HG03558 (cell line): ENCODE measurements around the gene LTBP2.

Source experiments
- ATAC-seq: cut with Tn5 transposase; IDR thresholded peaks from one replicate; pipeline ENCODE4 v1.9.1; 2021; ENCODE audit warnings: moderate number of reproducible peaks; ENCODE audit not compliant: unreplicated experiment; ENCODE audit errors: extremely low read depth

The LTBP2 gene

DNA sequence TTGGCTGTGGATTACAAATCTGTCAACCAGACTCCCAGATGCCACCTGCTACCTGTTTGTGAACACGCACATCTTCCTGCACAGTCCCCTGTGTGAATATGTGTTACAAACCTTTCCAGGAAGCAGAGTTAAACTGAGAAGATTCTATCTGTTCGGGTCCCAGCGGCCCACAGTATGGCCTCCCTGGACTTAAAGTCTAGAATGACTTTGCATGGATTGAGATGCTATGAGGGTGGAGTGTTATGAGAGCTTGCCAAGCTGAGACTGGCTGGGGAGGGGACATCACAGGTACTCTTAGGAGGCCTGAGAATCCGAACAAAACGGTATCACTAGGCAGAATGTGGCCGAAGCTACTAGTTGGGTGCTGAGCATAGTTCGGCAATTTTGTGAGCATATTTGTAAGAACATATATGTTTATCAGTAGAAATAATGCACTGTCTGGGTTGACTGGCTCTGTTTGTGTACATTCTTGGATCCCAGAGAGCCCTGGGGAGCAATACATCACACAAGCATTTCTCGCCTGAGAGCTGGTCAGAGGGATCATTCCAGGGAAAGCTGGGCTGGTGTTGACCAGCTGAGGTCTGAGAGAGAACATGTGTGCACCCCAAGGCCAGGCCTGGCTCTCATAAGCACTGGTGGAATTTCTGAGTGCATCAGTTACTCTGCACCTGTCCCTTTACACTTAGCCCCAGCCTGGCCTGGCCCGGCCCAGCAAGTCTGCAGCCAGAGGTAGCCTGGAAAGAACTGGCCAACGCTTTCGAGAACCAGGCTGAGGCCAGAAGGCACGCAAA lies 29.8 kb upstream of the LTBP2 start:
- no peak for ATAC-seq

- no peak for ATAC-seq
Measured at GRCh38 chr14:74638966-74639365, 26.9 kb upstream of the LTBP2 start.

- ATAC-seq, result no peak
Measured at GRCh38 chr14:74638066-74638465, 26.0 kb upstream of the LTBP2 start.

DNA sequence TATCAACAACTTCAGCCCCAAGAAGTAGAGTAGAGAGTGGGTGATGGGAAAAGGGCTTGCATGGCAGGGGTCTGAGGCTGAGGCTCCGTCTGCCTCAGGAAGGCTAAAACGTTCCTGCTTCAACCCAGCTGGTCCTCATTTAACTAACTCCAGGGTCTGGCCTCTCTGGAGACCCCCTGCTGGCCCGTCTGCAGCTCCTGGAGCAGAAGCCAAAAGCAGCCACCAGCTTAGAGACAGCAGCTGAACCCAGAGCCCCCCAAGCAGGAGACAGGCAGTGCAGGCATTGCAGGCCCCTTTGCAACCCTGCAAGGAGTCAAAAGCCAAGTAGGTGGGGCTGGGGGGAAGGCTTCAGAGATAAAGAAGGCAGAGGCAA lies 25.1 kb upstream of the LTBP2 start:
- ATAC-seq, result no peak

- no peak for ATAC-seq
Measured at GRCh38 chr14:74636424-74637177, 24.6 kb upstream of the LTBP2 start.

- ATAC-seq, result no peak
Measured at GRCh38 chr14:74635847-74636246, 23.8 kb upstream of the LTBP2 start.

DNA sequence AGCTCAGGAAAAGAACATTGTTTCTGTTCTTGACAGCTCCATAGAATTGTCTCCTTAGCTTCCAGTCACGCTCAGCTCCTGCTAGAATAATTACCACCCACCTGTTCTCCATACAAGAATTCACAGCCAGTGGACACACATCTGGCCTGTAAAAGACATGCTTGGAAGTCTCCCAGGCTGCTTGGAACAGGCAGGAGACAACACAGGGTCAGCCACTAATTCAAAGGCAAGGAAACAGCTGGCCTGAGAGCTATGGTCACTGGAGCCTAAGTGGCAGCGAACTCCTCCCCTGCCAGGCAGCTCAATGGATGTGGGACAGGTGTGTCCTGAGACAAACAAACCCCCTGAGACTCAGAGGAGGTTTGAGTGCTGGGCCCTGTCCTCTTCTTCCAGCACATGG lies 22.9 kb upstream of the LTBP2 start:
- ATAC-seq, result no peak

GRCh38 chr14:74634481-74634880 lies 22.4 kb upstream of the LTBP2 start:
- ATAC-seq, result no peak

GRCh38 chr14:74630881-74631690 lies 19.0 kb upstream of the LTBP2 start:
- no peak for ATAC-seq

- ATAC-seq, result no peak
Measured at GRCh38 chr14:74628418-74628817, 16.4 kb upstream of the LTBP2 start.

- ATAC-seq, result no peak
Measured at GRCh38 chr14:74627076-74627475, 15.0 kb upstream of the LTBP2 start.

DNA sequence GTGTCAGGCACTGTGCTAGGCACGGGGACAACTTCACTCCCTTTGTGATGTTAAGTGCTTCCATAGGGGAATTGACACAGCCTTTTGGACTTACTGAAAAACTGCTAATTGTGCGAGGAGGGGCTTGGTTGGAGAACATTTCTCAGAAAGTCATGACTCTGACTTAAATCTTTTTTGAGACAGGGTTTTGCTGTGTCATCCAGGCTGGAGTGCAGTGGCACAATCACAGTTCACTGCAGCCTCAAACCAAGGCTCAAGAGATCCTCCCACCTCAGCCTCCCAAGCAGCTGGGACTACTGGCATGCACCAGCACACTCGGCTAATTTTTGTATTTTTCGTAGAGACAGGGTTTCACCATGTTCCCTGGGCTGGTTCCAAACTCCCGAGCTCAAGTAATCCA lies 10.2 kb upstream of the LTBP2 start:
- ATAC-seq, result no peak

GRCh38 chr14:74621556-74621955 lies 9.5 kb upstream of the LTBP2 start:
- no peak for ATAC-seq

- no peak for ATAC-seq
Measured at GRCh38 chr14:74620923-74621322, 8.9 kb upstream of the LTBP2 start.

DNA sequence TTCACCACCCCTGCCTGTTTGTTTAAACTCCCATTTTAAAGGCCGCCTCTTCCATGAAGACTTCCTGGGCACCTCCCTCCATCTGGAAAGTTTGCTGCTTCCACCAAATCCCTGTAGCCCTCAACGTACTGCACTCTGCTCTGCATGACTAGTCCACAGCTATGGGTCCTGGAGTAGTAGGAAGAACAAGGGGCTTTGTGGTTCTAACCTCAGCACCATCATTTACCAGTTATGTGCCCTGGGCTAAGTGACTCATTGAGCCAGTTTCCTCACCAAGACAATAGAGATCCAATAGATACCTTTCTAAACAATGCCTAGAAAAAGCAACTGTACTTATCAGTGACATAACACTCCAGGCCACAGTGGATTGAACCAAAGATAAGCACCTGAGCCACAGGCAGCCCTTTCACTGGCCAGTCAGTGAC lies 8.5 kb upstream of the LTBP2 start:
- ATAC-seq, result no peak

DNA sequence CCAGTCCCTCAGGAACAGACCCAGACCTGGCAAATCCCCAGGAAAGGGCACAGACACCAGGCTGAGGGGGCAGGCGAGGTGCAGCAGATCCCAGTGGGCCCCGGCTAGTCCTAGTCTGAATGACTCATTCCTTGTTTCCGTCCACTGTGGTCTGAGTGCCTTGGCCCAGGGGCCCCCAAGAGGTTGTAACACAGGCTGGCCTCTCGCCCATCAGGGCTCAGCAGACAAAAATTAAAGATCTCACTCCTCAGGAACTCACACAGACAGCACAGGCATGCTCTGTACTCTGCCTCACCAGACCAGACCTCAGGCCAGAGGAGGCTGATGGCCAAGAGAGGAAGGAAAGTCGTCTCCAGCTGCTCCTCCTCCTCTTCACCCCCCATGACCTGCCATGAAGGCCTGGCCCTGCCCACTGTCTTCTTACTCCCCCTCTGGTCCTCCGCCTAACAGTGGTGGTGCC lies 7.7 kb upstream of the LTBP2 start:
- ATAC-seq, result no peak

DNA sequence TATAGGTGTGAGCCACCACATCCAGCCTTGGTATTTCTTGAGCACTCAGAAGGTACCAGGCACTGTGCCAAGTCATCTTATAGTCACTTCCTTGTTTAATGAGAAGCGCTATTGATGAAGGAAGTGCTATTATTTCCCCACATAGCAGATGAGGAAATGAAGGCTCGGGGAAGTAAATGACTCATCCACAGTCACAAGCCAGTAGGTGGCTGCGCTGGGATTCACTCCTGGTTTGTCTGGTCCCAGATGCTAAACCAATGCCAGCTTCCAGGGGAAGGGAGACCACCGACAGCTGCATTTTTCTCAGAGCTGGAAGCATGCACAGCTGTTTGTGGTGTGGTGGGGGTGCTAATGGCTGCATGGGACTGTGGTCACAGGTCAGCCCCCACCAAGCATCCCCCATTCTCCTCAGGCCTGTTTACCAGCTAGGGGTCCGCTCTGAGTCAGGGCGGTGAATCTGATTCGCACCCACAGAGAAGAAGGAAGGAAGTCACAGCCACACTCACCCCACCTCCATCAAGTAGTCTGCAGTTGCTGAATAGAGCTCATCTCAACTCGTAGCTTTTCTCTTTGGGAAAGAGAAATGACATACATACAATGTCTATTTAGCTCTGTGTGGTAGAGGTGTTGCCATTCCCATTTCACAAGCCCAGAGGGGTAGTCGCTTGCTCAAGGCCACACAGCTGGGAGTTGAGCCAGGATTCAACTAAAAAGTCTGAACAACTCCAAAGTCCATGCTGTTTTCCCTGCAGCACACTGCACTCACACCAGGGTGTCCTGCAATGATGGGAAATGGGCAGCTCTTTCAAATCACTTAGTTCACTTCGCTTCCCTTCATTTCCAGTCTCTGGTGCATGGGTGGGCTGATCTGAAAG lies 6.3 kb upstream of the LTBP2 start:
- no peak for ATAC-seq

GRCh38 chr14:74616996-74617700 lies 5.1 kb upstream of the LTBP2 start:
- ATAC-seq, result no peak

- ATAC-seq, result no peak
Measured at GRCh38 chr14:74616507-74616906, 4.5 kb upstream of the LTBP2 start.
